Spleen (tissue), 7 donors: ENCODE data around the gene OR52I1.

Experiments used
- POLR2A ChIP-seq, 3 donors: fragments of 450-650 bp; IDR thresholded peaks; one replicate each; pipeline ENCODE4 v1.5.1; 2017; ENCODE audit warnings: antibody characterized with exemption in 3 of 3, mild to moderate bottlenecking in 1 of 3
- POLR2AphosphoS5 ChIP-seq, 3 donors: sonication (generic); formaldehyde crosslinking; IDR thresholded peaks; one replicate each; pipeline ENCODE4 v1.5.1; 2017; ENCODE audit warnings: antibody characterized with exemption in 3 of 3
- TF ChIP-seq, protein P1 (sequence below), 11 experiments: fragments of 200-600 bp in 7 of 11; fragments of 450-650 bp in 4 of 11; sonication (generic) in 4 of 11; IDR thresholded peaks in 8 of 11; conservative IDR thresholded peaks in 3 of 11; 1 replicate in 7 of 11; 2 replicates in 4 of 11; pipeline versions ENCODE4 v1.4.0 to v1.8.0; 2016 to 2021; ENCODE audit warnings: antibody characterized with exemption in 11 of 11, inconsistent platforms in 4 of 11, mild to moderate bottlenecking in 1 of 11
- donor health status: DM: no; HTN: no; CAD: no; lungs with moderate emphysema.
- donor health status: DM: no; HTN: no; CAD: no.
- donor health status: DM: no; HTN: no; CAD: no.

DNA sequence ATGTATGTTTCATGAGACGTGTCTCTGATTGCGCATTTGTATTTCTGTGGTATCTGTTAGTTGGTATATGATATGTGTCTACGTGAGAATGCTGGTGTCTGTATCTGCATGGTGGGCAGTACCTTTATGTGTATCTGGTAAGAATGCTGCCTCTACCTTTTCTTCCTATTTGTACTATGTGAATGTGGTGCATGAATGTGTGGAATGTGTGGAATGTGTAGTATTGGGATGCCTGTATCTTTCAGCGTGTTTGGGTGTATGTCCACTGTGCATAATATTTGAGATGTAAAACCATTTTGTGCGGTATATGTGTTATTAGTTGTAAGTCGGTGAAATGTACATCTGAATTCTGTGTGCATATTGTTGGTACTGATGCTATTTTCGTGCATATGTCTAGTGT lies 47.7 kb downstream of the OR52I1 start:
- TF ChIP-seq POLR2A (IDR thresholded peaks at IDR 0.05) (no peak), POLR2AphosphoS5 (IDR thresholded peaks at IDR 0.05) (no peak)
- TF ChIP-seq, protein P1, sequence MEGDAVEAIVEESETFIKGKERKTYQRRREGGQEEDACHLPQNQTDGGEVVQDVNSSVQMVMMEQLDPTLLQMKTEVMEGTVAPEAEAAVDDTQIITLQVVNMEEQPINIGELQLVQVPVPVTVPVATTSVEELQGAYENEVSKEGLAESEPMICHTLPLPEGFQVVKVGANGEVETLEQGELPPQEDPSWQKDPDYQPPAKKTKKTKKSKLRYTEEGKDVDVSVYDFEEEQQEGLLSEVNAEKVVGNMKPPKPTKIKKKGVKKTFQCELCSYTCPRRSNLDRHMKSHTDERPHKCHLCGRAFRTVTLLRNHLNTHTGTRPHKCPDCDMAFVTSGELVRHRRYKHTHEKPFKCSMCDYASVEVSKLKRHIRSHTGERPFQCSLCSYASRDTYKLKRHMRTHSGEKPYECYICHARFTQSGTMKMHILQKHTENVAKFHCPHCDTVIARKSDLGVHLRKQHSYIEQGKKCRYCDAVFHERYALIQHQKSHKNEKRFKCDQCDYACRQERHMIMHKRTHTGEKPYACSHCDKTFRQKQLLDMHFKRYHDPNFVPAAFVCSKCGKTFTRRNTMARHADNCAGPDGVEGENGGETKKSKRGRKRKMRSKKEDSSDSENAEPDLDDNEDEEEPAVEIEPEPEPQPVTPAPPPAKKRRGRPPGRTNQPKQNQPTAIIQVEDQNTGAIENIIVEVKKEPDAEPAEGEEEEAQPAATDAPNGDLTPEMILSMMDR (IDR thresholded peaks at IDR 0.05 in 8 of 11, conservative IDR thresholded peaks at IDR 0.05 in 3 of 11), result no peak
